GM18907 (cell line): ENCODE measurements around the gene PARD6G.
A peak's percentile ranks its signal among the peaks of the same experiment; 100 is the strongest.

Experiments used
- ATAC-seq: cut with Tn5 transposase; IDR thresholded peaks from one replicate; pipeline ENCODE4 v1.9.1; 2021; ENCODE audit warnings: mild to moderate bottlenecking, moderate library complexity; ENCODE audit not compliant: unreplicated experiment

Gene PARD6G

DNA sequence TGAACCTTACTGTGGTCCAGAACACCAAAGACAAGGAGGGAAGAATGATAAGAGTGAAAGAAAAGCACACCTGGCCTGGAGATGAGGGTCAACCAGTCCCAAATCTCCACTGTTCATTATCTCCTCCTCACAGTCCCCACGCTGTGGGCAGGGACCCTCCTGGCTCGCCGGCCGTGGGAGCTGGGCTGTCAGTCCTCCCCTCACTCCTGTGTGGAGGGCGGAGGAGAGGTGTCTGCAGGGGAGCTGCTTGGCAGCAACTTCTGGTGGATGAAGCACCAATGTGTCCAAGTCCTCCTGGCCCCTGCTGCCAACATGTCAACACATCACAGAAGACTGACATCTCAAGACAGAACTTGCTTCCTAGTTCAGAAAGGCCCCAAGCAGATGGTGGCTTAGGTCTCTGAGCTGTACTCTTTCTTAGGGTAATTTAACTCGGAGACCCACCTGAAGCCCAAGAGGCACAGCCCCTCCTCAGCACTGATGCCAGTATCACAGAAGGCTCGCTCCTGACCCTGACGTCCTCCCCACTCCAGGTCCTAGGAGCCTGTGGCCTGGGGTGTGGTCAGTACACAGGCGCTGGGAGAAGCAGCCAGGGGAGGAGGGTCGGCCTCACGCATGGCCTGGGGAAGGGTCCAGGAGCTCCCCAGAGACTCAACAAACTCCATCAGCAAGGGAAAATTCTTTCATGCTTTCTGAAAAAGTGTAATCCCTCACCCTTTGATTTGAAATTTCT, 54.5 kb downstream of the PARD6G start:
- ATAC-seq: no peak

DNA sequence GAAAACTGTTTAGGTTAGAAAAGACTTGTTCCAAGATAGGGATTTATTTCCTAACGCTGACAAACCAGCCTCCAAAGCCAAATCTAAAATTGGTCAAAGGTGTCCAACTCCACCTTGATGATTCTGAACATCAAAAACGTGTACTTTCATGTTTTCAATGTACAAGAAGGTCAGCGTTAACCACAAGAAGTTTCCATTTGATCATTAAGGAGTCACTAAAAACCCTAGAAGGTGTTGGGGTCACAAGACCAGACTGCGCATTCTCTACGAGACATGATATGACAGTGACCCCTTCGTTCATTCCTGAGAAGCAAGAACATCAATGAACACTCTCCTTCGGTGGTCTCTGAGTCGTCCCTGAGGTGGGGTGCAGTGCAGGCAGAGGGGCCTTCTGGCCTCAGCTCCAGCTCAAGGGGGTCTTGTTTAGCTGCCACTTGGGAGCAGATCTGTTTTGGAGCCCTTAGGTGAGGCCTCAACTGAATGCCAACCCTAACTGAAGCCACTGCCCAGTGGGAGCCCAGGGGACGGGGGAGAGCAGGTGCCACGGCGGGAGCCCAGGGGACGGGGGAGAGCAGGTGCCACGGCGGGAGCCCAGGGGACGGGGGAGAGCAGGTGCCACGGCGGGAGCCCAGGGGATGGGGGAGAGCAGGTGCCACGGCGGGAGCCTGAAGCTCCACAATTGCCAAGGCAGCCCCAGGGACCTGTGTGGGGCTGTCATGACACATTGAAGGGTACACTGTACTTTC, 55.2 kb downstream of the PARD6G start:
- no peak for ATAC-seq

DNA sequence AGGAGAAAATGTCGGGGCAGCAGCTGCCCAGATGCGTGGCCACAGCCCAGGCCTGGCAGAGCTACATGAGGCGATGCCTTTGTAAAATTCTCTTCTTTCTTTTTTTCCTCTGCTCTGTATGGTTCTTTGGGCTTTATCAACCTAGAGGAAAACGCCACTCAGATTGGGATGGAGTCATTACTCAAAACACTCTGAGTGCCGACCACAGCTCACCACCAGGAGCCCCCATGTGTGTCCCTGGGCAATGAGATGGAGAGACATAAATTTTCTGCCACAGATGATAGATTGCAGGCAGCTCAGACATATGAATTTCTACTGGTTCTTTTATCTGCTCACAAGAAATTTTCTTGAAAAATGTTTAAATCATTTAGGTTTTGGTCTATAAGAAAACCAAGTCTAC, 56.0 kb downstream of the PARD6G start:
- ATAC-seq: peak; percentile 45

DNA sequence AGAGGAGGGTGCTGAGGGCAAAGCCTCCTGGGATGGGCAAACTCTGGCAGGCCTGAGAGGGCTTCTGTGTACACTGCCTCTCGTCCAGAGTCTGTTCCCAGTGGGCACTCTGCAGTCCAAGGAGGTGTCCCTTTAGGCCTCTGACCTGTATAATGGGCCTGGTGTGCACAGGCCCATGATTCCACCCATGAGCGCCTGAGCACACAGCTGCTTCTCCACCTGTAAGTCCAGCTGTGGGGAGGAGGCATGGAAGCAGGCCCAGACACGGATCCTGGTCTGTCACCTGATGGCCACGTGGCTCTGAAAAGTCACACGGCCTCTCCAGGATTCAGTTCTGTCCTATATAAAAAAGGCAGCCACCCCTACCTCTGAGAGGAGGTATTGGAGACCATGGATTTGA, 57.0 kb downstream of the PARD6G start:
- no peak for ATAC-seq

DNA sequence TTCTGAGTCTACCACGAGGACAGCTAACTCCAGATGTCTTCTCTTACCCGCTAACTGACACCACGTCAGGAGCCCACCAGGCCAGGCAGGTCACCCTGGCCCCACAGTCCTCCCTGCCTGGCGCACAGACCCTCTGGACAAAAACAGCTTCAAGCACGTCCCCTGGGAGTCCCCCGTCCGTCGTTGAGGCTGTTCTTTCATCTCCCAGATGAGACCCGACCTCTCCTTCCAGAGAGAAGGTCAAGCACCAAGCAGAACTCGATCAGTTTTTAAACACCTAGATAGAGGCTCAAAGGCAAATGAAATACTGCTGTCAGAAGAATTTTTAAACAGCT, 57.8 kb downstream of the PARD6G start:
- ATAC-seq: no peak

DNA sequence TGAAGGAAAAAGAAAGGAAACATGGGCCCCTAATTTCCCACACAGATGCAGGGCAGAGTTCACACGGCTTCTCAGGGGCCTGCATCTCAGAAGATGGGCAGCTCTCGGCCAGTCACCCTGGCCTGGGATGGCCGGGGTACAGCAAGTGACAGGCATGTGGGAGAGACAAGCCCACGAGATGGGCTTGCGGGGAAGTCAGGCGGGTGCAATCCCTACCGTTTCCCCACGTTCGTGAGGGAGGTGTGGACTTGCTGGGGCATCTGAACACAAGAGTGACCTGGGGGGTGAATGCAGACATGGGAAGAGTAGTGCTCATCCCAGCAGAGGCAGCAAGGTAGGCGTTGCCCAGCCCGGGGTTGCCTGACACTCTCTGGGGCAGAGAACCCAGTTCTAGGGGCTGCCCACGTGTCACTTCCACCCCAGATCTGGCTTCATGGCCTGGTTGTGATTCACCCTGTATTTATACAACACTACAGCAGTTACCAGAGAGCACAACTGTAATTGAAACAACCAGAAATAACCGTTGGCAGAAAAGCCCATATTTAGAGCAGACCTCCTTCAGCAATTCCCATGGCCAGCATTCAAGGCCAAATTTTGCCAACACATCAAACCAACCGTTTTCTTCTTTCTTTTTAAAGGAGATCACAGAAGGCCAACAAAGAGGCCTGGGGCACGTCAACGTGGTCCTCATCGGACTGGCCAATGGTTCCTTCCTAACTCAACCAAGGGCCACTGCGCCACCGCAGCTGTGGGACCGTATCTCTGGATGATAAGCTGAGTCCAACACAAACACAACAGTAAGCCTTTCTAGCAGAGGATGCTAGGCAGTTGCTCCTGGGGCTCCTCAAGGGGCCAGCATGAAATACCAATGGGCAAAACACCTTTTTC, 58.4 kb downstream of the PARD6G start:
- ATAC-seq: no peak

DNA sequence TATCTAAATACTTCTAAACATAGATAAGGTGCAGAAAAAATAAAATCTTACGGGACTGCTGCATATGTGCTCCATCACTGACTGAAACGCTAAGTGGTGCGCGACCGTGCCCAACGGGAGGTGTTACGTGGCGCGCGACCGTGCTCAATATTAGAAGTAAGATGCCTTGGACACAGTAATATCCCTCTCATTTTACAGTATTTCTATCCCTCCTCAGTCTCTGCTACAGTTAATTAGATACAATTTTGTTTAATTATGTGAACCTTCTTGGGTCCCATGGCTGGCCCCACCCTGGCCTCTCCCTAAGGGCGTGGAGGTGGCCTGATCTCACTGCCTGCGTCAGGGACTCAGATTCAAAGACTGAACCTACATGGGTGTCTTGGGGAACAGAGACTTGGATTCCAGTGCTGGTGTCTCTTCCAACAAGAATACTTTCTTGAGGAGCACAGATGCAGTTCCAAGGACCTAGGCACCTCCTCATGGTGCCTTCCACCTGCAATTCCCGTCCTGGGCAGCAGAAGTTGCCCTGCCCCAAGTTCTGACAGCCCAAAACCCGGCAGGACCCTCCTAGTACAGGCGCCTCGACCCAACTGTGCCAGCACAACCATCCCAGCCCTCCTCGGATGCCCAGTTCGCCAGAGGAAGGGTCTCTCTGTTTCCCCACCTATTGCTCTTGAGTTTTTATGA, 59.2 kb downstream of the PARD6G start:
- no peak for ATAC-seq

DNA sequence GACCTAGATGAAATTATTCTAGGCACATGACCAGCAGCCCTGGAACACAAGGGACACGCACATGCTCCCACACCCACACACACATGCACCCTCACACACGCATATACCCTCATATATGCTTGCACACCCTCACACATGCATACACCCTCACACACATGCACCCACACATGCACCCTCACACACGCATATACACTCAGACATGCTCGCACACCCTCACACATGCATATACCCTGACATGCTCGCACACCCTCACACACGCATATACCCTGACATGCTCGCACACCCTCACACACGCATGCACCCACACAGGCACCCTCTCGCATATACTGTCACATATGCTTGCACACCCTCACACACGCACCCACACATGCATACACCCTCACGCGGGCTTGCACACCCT, 61.8 kb downstream of the PARD6G start:
- no peak for ATAC-seq

DNA sequence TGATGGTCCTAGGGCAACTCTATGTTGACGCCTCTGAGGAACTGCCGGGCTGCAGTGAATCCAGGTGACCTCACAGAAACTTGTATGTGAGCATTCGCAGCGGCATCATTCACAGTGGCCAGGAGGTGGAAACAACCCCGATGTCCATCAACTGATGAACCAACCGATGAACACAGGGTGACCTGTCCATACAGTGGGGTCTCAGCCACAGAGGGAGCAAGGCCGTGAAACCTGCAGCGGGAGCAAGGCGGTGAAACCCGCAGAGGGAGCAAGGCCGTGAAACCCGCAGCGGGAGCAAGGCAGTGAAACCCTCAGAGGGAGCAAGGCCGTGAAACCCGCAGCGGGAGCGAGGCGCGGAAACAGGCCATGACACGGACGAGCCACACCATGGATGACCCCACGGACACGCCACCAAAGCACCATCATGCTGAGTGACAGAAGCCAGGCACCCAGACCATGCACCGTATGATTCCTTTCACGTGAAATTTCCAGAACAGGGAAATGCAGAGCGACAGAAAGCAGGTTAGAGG, 63.0 kb downstream of the PARD6G start:
- no peak for ATAC-seq

DNA sequence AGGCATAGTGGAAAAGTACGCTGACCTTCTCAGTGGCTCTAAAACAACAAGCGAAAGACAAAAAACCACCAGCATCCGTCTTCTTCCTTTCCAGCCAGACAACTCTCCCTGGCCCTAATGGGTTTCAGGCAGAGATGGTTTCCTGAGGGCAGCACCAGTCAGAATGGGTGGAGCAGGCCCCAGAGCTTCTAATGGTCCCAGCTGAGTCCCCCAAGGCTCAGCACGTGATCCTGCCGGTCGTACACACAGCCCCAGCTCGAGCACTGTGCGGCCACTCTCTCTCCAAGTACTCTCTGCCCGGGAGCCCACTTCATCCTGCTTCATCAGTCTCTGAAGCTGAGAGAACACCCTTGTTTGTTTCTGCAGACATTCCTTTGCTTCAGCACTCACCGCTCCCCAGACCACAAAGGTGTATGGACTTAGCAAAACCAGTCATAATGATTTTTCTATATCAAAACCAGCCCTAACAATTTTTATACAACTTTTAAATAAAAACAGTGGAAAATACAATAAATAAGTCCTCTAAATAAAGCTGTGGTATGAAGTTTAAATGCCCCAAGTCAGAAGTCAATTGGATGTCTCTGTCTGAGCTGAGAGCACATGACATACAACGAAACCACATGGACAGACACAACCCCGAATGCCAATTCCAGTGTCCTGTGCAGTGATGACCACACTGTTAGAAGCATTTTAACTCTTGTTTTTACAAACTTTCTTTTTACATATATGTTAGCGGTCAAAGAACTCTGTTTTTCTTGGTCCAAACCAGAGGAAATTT, 63.9 kb downstream of the PARD6G start:
- ATAC-seq: no peak

DNA sequence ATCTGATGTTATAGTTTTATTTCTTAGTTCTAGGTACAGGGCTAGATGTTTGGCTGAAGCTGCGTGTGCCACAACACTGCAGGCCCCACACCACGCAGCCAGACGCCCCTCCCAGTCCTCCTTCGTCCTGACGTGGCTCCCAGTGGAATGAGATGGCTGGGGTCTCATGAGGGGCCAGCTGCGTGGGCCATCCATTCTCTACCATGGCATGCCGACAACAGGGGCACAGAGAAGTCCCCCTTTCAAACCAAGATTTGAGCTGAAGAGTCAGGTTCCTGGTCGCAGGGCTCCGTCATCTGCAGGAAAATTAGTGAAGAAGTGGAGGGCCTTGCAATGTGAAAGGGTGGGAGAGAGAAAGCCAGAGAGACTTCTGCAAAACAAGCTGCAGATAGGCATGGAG, 64.5 kb downstream of the PARD6G start:
- ATAC-seq: no peak

DNA sequence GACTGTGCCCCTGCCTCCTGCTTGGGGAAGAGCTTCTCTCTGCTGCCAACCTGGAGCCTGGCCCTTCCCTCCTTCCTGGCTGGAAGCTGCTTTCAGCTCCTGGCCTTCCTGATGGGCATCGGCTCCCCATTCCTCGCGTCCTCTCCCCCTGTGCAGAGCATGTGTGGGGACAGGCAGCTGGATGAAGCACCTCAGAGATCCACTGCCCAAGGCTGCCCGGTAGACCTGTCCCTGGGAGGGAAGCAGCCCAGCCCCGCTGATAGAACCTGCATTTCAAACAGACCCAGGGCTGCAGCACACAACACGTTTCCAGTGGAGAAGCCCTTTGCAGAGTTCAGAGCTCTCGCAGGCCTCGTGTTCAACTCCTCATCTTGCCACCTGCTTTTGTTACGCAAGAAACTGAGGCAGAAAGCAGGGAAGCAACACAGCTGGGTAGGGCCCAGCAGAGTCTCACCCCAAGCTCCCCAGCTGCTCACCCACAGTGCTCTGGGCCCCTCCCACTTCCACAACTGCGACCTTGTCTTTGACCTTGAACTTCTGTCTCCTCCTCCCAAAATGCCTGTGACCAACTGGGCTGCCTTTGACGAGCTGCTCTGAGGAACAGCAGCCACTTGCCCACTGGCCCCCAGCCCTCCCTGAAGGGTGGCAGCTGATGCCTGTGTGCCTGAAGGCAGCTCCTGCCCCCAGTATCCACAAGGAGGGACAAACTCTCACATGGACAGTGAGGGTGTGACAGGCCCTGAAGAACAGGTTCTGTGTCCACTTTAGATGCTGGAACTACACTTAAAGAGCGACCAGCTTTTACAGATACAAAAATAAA, 65.5 kb downstream of the PARD6G start:
- ATAC-seq: no peak

DNA sequence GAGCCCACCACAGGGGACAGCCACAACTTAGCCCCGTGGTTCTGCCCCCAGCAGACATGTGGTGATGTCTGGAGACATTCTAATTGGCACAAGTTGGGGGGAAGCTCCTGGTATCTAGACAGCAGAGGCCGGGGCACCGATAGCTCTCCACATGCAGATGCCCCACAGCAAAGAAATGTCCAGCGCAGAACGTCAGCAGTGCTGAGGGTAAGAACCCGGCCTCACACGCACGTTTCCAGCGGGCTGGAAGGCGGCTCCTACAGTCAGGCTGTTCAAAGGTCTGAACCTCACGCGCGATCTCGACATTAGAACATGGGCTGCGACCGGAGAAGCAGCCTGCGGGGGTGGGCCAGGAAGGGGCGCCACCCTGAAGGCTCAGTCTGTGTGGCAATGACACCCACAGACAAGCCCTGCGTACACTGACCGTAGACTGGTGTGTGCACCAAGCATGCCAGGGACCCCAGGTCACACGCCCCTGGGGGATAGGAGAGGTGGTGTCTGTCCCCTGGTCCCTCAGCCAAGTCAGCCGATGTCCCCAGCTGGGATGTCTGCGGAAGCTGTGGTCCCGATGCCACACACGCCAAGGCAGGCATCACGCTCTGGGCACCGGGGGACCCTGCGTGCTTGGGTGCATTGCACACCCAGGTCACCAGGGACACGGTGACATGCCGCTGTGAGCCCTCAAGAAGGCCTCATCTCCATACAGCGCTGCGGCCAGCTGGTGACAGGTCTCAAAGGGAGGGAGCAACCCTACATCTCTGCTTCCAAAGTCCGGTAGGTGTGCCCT, 66.3 kb downstream of the PARD6G start:
- ATAC-seq: no peak

DNA sequence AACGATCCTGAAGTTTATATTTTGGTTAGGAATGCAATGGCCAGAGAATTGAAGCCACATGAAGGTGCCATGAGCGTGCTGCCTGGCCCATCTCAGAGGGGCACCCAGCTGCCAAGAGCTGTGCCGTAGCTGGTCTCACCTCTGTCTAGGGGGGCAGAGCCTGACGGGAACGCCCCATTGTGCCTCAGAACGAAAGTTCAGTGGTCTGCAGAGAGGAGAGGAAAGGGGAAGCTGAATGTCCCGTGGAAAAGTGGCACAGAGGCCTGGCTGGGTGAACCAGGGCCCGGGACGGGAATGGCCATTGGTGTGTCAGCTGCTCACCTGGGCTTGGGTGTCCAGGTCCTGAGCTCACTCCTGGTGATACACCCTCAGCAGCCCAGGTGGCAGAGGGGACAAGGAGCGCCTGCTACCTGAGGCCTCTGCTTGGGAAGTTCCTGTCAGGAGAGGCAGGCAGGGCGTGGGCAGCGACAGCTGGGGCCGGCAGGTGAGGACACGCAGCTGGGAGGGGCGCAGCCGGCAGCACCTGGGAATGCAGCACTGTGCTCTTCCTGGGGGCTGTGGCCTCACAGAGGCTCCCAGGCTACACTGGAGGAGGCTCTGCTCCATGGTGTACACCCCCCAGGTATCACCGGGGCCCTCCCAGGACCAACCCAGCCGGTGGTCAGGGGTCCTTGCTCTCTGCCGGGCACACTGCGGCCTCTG, 67.3 kb downstream of the PARD6G start:
- ATAC-seq: peak; percentile 73

DNA sequence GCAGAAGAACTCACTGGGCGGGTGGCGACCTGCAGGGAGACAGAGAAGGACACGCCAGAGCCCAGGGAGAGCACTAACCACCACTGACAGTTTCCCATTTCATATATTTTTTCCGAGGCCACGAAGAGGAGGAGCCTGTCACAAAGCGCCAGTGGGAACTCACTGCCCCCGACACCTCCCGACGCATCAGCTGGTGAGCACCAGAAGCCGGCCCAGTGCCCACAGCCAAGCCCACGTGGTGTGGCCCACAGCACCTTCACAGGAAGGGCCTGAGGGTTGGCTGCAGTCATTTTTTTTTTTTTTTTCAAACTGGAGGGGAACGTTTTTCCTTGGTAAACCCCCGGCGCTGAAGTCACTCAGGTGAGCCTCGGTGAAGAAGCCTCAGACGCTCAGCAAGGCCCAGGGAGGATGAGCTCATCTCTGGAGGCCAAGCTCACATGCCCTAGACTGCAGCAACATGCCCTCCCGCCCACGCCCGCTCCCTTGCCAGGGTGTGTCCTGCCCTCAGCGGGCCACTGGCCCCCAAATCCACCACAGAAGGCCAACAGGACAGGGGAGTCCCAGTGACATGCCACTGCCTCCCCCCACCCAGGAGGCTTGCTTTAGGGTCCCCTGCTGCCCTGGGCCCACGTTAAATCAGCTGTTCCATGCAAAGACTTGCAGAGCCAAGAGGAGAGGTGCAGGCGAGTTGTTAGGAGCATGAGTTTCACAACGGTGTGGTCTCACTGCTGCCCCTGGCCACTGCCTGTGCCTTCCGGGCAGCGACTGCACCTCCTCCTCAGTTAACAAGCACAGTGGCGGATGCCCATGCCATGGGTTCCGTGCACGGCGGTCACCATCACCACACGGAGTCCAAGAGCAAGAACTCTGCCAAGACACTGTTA, 68.1 kb downstream of the PARD6G start:
- no peak for ATAC-seq

DNA sequence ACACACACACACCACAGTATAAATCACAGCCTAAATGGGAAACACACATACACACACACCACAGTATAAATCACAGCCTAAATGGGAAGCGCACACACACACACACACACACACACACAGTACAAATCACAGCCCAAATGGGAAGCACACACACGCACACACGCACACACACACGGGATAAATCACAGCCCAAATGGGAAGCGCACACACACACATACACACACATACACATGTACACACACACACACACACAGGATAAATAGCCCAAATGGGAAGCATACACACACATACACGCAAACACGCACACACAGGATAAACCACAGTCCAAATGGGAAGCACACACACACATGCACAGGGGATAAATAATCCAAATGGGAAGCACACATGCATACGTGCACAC, 70.2 kb downstream of the PARD6G start:
- ATAC-seq: no peak
